Glomerular visceral epithelial cell (primary cell): ENCODE results near the gene KNDC1.

Source experiments
- DNase-seq: peaks from one replicate; pipeline ENCODE4 v3.0.0-alpha.2; 2016; ENCODE audit errors: extremely low spot score

KNDC1 gene

DNA sequence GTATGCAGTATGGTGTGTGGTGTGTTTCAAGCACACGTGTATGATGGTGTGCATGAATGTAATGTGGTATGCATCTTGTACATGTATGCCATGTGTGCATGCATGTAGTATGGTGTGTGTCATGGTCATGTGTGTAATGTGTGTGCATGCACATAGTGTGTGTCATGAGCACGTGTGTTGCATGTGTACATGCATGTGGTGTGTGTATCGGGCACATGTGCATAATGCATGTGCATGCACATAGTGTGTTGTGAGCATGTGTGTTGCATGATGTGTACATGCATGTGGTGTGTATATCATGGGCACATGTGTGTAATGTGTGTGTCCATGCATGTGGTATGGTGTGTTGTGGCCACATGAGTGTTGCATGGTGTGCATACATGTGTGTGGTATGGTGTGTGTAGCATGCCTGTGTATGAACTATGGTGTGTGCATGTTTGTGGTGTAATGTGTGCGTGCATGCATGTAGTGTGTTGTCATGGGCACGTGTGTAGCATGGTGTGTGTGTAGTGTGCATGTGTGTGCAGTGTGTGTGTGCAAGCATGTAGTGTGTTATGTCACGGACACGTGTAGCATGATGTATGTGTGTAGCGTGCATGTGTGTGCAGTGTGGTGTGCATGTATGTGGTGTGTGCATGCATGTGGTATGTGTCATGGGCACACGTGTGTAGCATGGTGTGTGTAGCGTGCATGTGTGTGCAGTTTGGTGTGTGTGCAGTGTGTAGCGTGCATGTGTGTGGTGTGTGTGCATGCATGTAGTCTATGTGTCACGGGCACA lies 17.6 kb downstream of the KNDC1 start:
- DNase-seq, result no peak

DNA sequence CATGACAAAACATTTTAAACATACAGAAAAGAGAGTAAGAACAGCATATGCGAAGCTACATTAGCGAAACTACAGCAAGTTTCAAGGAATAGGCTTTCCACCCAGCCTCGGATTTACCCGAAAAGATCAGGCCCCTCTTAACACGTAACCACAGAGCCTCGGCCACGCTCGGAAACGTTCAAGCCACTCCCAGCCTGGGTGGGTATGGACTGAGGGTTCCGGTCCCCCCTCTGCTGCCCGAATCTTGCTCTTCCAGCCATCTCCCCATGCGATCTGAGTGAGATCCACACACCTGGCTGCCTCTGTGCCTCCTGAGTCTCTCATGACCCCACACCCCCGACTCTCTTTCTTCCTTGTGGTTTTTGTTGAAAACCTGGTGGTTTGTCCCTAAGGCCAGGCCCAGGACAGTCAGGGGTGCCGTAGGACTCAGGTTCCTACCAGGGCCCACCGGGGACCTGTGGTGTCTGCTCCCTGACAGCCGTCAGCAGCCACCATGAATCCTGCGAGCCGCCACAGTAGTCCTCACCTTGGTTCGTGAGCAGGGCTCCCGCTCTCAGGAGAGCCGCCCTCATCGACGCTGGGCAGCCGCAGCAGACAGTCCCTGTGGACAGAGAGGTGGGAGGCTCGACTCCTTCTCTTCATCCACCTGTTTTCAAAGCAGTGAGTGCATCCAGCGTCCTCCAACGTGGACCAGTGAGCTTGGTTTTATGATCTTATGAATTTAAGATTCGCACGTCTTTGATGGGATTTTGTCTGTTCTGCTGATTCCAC lies 18.5 kb downstream of the KNDC1 start:
- no peak for DNase-seq

DNA sequence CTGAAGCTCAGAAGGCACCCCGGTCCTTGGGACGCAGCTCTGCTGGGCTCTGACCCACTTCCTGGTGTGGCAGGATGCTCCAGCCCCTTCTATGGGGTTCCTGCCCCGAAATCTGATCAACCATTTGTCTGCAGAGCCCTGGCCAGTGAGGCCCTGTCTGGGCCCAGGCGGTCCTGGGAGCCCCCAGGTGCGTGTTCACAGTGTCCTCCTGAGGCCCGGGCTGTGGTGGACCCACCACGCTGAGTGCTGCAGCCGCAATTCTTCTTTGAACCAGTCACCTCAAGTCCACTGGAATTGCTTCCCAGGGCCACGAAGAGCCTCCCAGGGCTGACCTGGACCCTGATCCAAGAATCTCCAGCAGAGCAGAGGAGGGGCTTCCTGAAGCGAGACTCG lies 19.1 kb downstream of the KNDC1 start:
- no peak for DNase-seq

DNA sequence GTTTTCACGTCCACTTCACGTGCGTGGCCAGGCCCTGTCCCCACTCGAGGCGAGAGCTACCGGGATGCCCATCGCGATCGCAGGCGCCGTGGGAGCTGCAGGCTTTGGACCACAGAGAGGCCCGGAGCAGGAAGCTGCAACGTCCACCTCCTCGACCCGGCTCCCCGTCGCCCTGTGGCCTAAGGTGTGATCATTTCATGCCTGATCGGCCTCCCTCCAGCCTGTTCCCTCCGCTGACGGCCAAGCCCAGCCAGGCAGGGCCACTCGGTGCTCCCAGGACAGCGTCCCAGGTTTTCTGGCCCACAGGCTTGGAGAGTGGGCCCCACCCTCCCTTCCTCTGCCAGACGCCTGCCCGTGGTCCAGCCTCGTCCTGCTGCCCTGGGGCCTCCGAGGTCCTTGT lies 19.6 kb downstream of the KNDC1 start:
- no peak for DNase-seq

DNA sequence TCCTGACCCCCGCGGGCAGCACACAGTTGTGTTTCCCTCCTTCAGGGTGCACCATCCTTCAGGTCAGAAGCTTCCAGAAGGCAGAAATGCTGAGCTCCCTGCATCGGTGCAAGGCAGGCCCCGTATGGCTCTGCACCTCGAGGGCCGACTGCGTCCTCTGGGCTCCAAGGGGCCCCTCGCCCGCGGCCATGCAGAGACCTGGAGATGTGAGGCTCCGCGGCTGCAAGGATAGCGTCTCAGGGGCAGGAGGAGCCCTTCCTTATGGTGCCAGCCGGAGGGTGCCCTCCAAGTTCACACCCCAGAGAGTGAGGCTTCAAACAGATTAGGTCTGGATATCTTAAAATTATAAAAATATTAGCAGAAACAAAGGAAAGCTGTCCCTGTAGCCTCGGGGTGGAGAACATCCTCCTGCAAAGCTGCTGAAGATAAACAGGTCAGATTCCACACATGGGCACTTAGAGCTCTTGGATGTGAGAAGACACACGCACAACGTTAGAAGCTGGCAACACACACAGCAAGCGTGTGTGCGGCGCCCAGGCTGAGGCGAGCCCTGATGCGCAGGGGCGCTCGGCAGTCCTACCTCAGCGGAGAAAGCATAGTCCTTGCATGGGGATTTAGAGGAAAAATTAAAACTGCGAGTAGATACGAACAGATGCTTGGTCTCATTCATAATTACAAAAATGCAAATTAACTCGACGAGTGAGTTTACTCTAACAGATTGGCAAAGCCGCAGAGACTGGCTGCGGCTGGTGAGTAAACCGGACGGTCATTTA lies 20.4 kb downstream of the KNDC1 start:
- no peak for DNase-seq

DNA sequence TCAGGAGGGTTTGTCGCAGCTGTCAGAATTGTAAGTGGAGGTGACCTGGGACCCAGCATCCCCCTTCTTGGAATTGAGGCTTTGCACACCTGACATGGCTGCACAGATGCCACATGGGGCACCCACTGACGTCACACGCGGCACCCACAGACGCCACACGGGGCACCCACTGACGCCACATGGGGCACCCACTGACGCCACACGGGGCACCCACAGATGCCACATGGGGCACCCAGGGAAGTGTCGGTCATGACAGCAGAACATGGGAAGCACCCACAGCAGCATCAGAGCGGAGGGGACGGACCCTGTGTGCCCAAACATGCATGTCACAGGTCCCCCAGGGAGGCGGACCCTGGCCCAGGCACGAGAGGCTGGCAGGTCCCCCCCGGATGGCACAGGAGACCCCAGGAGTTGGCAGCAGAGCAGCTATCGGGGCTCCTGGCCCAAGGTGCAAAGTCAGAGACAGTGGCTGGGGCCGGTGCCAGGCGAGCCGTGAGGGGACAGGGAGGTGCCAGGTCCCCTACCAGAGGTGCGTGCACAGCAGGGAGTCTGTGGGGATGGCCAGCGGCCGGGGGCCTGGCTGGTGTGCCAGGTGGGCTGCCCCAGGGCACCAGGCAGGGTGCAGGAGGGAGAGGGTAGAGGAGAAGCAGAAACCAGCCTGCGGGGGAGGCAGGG lies 21.1 kb downstream of the KNDC1 start:
- DNase-seq, result no peak

DNA sequence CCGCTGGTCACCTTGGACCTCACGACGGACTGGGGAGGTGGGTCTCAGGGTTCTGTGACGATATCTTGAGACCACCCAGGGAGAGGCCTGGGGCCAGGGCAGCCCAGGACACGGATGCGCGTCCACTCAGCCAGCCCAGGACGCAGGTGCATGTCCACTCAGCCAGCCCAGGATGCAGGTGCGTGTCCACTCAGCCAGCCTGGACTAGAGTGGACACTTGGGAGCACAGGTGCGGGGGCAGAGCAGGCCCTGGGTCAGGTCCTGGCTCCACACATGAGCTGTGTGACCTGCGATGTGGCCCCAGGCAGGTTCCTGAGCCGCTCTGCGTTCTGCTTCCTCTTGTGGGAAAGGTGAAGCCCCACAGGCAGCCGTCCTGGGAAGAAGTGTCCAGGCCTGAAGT lies 22.2 kb downstream of the KNDC1 start:
- DNase-seq, result no peak

DNA sequence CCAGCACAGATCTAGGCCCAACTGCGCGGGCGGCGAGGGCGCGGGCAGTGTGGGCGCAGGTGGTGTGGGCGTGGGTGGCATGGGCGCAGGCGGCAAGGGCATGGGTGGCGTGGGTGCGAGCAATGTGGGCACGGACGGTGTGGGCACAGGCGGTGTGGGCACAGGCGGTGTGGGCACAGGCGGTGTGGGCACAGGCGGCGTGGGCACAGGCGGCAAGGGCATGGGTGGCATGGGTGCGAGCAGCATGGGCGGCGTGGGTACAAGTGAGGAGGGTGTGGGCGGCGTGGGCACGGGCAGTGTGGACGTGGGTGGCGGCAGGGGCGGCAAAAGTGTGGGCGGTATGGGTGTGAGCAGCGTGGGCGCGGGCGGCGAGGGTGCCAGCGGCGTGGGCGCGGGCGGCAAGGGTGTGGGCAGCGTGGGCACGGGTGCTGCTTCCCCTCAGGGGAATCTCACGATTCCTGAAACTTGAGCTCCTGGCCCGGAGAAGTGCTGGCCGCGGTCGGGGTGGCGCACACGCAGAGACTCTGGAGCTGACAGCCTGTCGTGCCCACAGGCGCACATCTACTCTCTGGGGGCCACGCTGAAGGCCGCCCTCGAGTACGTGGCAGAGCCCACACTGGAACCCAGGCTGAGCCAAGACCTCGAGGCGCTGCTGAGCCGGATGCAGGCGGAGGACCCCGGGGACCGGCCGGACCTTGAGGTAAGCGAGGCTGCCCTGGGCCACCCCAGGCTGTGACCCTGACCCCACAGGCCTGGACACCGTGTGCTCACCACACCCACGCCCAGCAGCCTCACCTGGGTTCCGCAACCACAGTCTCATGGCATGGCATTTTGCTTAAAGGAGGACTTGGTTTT lies 23.0 kb downstream of the KNDC1 start:
- DNase-seq, result no peak

DNA sequence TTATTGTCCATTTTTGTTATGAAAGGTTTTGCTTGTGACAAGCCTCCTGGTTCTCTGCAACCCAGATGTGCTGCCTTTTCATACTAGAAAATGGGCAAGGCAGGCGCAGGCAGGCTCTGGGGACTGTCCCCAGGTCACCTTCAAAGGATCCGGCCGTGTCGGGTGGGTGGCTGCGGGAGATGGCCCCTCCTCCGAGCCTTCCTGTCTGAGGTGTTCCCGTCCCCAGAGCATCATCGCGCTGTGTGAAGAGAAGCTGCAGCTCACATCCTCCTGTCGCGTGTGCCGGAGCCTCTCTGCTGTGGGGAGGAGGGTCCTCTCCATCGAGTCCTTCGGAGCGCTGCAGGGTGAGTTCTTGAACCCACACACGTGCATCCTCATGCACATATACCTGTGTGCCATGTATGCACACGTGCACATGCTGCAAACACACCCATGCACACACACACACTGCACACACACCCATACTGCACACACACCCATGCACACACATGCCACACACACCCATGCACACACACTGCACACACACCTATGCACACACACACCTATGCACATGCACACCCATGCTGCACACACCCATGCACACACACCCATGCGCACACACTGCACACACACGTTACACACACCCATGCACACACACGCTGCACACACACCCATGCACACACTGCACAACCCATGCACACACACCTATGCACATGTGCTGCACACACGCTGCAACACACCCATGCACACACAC lies 23.8 kb downstream of the KNDC1 start:
- DNase-seq, result no peak

DNA sequence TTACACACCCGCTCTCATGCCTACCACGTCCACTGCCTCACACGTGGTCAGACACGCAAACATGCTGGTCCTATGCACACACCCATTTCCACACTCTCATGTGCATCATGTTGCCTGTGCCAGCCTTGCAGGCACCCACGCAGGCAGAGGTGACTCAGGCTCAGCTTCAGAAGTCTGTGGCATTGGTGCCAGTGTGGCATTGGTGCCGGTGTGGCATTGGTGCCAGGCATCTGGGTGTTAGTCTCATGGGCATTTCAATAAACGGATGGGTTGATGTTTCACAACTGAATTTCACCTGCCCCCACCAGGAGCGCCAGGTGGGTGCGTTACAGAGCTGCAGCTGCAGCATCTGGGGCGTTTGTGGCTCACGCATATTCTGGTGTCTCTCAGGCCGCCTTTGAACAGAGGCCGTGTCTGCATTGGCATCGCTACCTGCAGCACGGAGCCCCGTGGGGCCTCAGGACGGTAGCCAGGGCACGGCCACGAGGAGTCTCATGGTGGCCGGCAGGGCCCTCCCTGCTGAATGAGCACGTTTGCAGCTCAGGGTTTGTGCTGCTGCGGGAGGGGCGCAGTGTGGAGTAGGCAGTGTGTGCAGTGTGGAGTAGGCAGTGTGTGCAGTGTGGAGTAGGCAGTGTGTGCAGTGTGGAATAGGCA lies 24.7 kb downstream of the KNDC1 start:
- DNase-seq, result no peak

DNA sequence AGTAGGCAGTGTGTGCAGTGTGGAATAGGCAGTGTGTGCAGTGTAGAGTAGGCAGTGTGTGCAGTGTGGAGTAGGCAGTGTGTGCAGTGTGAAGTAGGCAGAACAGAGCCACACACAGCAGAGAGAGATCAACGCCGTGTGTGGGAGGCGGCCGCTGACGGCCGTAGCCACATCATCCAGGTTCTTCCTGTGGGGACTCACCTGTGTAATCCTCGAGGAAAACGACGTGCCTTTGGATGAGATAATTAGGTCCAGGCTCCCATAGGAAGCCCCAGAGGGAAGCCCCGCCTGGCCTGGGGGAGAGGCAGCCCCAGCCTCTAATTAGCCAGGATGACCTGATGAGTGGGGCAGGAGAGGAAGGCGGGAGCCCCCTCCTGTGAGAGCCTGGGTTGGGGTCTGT lies 25.4 kb downstream of the KNDC1 start:
- DNase-seq, result no peak

DNA sequence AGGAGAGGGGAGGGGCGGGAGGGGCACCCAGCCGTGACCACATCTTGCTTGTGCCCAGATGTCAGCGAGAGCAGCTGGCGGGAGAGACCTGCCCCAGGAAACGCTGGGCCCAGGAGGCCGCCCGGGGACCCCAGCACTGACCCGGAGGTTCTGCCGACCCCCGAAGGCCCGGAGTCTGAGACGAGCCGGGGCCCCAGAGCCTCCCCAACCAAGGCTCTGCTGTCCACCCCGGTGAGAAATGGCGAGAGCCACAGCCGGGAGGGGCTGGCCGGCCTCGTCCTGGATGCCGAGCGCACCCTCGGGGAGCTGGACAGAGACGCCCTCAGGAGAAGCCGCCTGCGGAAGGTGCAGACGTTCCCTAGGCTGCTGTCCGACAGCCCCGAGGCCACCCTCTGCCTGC lies 25.9 kb downstream of the KNDC1 start:
- no peak for DNase-seq

DNA sequence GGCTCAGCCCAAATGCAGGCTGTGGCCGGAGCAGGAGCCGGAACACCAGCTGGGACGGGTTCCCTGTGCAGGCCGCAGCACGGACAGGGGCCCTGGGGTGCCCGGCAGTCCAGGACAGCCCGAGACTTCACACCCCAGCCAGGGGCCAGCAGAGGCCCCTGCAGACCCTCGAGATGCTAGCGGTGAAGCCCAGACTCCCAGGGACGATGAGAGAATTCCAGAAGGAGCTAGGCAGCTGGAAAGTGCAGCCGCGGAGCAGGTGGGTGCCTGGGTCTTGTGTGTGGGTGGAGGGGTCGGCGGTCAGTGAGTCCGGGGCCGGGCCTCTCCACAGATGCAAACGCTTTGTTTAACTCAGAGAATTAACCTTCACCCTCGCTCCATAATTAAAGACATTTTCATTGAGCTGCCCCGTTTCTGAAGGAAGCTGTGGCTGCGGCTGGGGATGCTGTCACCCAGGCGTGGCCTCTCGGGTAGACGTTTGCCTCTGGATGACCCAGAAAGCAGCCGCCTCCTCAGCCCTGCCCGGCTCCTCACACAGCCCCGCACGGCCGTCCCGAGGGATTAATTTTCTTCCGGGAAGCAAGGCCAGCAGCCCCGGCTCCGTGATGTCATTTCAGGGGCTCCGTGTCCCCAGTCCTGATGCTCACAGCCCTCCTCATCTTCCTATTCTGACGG lies 26.5 kb downstream of the KNDC1 start:
- no peak for DNase-seq

DNA sequence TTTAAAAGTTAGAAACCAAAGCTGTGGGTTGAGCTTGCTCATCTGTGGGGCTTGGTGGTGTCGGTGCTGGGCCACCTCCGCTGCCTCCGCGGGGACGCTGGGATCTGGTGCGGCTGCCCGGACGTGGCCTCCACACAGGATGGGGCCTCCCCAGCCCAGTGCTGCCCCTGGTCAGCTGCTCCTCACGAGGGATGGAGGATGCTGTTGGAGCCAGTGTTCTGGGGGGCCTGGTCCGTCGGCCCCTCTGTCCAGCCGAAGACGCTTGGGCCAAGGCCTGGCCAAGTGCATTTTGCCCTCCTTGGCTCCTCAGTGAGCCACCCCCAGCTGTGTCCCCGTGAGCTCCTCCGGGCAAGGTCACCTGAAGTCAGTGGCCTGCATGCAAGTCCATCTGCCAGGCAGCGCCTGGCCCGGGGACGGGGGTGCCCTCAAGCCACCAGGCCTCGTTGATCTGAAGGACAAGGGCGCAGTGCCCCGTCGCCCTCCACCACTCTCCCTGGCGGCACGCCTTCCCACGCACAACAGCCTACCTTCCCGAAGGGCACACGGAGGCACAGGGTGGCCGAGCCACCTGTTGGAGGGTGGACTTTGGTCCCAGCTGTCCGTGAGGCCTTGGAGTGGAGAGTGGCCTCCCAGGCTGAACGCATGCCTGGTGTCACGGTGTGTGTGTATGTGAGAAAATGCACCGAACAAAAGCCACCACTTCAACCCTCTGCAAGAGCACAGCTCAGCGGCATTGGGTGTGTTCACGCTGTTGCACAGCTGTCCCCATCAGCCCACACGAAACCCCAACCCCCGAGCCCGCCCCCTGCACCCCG lies 27.3 kb downstream of the KNDC1 start:
- DNase-seq, result no peak

DNA sequence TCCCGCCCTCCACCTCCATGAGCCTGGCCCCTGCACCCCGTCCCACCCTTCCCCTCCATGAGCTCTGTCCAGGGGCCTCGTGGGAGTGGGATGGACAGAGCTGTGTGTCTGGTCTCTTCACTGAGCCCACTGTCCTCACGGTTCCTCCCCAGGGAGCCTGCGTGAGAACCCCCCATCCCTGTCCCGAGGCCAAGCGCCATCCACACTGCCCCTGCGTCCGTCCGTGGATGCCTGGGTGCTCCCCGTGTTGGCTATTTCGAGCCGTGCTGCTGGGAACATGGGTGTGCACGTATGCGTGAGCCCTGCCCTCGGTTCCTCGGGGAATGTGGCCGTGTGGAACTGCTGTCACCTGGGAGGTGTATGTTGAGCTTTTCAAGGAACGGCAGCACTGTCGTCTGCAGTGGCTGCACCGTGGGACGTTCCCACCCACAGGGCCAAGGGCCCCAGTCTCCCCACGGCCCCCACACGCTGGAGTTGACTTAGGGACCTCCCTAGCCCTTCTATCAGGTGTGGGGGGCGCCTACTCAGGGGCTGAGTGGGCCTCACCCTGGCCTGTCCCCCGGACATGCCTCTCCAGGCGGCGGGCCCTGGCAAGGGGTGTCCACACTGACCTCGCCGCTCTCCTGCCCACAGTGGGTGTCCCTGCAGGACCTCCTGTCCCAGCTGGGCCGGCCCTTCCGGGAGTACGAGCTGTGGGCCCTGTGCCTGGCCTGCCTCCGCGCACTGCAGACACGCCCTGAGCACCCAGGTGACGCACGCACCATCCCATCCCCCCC lies 28.1 kb downstream of the KNDC1 start:
- no peak for DNase-seq

DNA sequence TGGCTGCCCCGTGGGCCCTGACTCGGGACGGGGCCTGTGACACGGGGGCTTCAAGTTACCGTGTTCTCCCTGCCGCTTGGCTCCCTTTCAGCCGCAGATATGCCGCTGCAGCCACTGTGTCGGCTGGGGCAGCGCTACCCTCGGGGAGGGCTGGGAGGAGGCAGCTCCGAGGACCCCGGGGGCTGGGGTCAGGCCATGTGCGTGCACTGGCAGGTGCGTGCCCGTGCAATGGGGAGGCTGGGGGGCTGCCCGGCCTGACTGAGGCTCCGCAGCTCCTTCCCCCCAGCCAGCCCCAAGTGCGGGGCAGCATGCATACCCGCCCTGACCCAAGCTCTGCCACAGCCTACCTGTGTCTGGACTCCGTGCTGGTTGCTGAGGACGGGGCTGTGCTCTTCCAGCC lies 29.2 kb downstream of the KNDC1 start:
- no peak for DNase-seq

DNA sequence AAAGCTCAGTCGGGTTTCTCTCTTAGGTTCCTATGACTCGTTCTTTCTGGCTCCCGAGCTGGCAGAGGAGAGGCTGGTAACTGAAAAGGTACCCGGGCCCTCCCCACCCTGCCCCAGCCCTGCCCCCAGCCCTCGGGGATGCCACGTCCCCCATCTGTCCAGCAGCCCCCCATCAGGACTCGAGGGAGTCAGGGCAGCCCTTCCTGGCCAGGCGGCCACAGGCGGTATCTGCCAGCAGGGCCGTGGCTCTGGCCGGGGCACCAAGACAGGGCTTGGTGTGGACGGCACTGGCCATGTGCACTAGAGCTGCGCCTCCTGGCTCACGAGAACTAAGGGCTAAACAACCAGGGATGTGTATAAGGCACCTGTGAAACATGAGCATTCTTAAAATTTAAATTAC lies 29.7 kb downstream of the KNDC1 start:
- no peak for DNase-seq

DNA sequence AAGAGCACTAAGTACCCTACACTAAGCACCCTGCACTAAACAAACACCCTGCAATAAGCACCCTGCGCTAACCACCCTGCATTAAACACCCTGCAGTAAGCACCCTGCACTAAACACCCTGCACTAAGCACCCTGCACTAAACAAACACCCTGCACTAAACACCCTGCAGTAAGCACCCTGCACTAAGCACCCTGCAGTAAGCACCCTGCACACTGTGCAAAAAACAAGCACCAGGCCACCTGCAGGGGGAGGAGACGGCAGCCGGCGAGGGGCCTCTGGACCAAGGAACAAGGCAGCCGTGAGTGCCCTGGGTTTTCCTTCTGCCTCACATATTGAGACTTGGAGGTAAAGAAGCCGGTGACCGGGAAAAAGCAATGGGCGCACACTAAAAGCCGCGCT lies 30.2 kb downstream of the KNDC1 start:
- no peak for DNase-seq
